Ishikawa (cell line): ENCODE data around the gene NPFFR1.
A peak's percentile ranks its signal among the peaks of the same experiment; 100 is the strongest.

Source experiments
- CEBPB ChIP-seq: IDR thresholded peaks from 2 replicates; pipeline ENCODE4 v1.6.1; 2012
- CREB1 ChIP-seq: IDR thresholded peaks from 2 replicates; pipeline ENCODE4 v1.6.1; 2012; ENCODE audit warnings: low read depth
- EGR1 ChIP-seq: IDR thresholded peaks from 2 replicates; pipeline ENCODE4 v1.6.1; 2012
- EP300 ChIP-seq: IDR thresholded peaks from 2 replicates; pipeline ENCODE4 v1.6.1; 2012; ENCODE audit warnings: borderline replicate concordance
- FOXM1 ChIP-seq: IDR thresholded peaks from 2 replicates; pipeline ENCODE4 v1.6.1; 2012; ENCODE audit warnings: low read depth, borderline replicate concordance
- MAX ChIP-seq: IDR thresholded peaks from 2 replicates; pipeline ENCODE4 v1.6.1; 2012
- NFIC ChIP-seq: IDR thresholded peaks from 2 replicates; pipeline ENCODE4 v1.6.1; 2012
- RAD21 ChIP-seq: IDR thresholded peaks from 2 replicates; pipeline ENCODE4 v1.6.1; 2012; ENCODE audit warnings: low read depth
- REST ChIP-seq: IDR thresholded peaks from 2 replicates; pipeline ENCODE4 v1.6.1; 2012; ENCODE audit warnings: low read depth, mild to moderate bottlenecking
- TAF1 ChIP-seq: IDR thresholded peaks from 2 replicates; pipeline ENCODE4 v1.6.1; 2012; ENCODE audit warnings: low read depth, mild to moderate bottlenecking
- TCF12 ChIP-seq: IDR thresholded peaks from 2 replicates; pipeline ENCODE4 v1.6.1; 2012; ENCODE audit warnings: low read depth
- TEAD4 ChIP-seq: IDR thresholded peaks from 2 replicates; pipeline ENCODE4 v1.6.1; 2012
- YY1 ChIP-seq: IDR thresholded peaks from 2 replicates; pipeline ENCODE4 v1.6.1; 2012; ENCODE audit warnings: low read depth
- ZBTB7A ChIP-seq: IDR thresholded peaks from 2 replicates; pipeline ENCODE4 v1.6.1; 2012; ENCODE audit warnings: low read depth

GRCh38 chr10:70295321-70295720, 11.5 kb upstream of the NPFFR1 start:
- TF ChIP-seq EP300 (no peak), CREB1 (no peak), ZBTB7A (no peak), FOXM1 (no peak), EGR1 (no peak), TAF1 (no peak), CEBPB (no peak), YY1 (no peak), MAX (no peak), NFIC (peak; percentile 76), REST (no peak), TCF12 (no peak), RAD21 (no peak), TEAD4 (no peak; the same call in 1 of the 2 replicates)
